ENCODE measurements around the gene UBL7. TPM values are rescaled to one million over a fixed set of nuclear protein-coding genes. Genes with fewer than 3 reads are reported as not detected.

Gene UBL7
- total RNA-seq, 3 donors from 2014 or later, result 53.4 to 60.1 (median 59.2) TPM

GRCh38 chr15:74438721-74439316, 22.1 kb downstream of the UBL7 start:
- H3K9me3 Mint-ChIP-seq, result no peaks in the 10 kb centered on the region

GRCh38 chr15:74438206-74438605, 22.8 kb downstream of the UBL7 start:
- no peak overlapping the region for H3K4me3 Mint-ChIP-seq
- no peaks in the 10 kb centered on the region for H3K9me3 Mint-ChIP-seq
- H3K27me3 Mint-ChIP-seq (ENCODE audit: low read depth), result no peaks in the 10 kb centered on the region
- no peak for ATAC-seq
- DNase-seq, result no peak
- no peaks in the 10 kb centered on the region for H3K36me3 Mint-ChIP-seq (ENCODE audit: insufficient read depth)
- H3K4me1 Mint-ChIP-seq (ENCODE audit: low read depth), result peaks cover 35% of the 10 kb centered on the region

More at GRCh38 chr15:74438721-74439316, 22.1 kb downstream of the UBL7 start:
- peaks cover 35% of the 10 kb centered on the region for H3K4me1 Mint-ChIP-seq (ENCODE audit: low read depth)
- ATAC-seq, result peak; percentile 58 to 71
- DNase-seq, result peak; percentile 78
- no peak overlapping the region for H3K4me3 Mint-ChIP-seq
- H3K27me3 Mint-ChIP-seq (ENCODE audit: low read depth), result no peaks in the 10 kb centered on the region
- H3K36me3 Mint-ChIP-seq (ENCODE audit: insufficient read depth), result no peaks in the 10 kb centered on the region

- Mint-ChIP-seq H3K4me1 (ENCODE audit: low read depth) (peaks cover 53% of the 10 kb centered on the region), H3K4me3 (peak overlapping the region; percentile 86)
These were observed 26.5 kb downstream of the UBL7 start for GRCh38 chr15:74434263-74435136.

GRCh38 chr15:74433592-74434262, 27.2 kb downstream of the UBL7 start, which contains the start of gene SEMA7A:
Gene SEMA7A, minus strand, starts transcription at chr15:74433958. Its CDS starts 40 bp downstream, at chr15:74433918.
- H3K27me3 Mint-ChIP-seq (ENCODE audit: low read depth), result no peaks in the 10 kb centered on the region
- peaks cover 29% of the 10 kb centered on the region for H3K36me3 Mint-ChIP-seq (ENCODE audit: insufficient read depth)
- no peaks in the 10 kb centered on the region for H3K9me3 Mint-ChIP-seq
- peaks cover 55% of the 10 kb centered on the region for H3K4me1 Mint-ChIP-seq (ENCODE audit: low read depth)
- ATAC-seq (peak; percentile 88 to 90), DNase-seq (peak; percentile 77)
- peak within 1 kb of the TSS; percentile 94 for H3K4me3 Mint-ChIP-seq

More at GRCh38 chr15:74434263-74435136, 26.5 kb downstream of the UBL7 start:
- Mint-ChIP-seq H3K36me3 (ENCODE audit: insufficient read depth) (peaks cover 28% of the 10 kb centered on the region), H3K27me3 (ENCODE audit: low read depth) (no peaks in the 10 kb centered on the region), H3K9me3 (no peaks in the 10 kb centered on the region)
- DNase-seq (no peak), ATAC-seq (no peak)

- ATAC-seq (peak in 1 of 2 donors; percentile 11), DNase-seq (no peak)
- H3K27me3 Mint-ChIP-seq (ENCODE audit: low read depth), result no peaks in the 10 kb centered on the region
- peaks cover 53% of the 10 kb centered on the region for H3K4me1 Mint-ChIP-seq (ENCODE audit: low read depth)
- H3K9me3 Mint-ChIP-seq, result no peaks in the 10 kb centered on the region
- peak overlapping the region; percentile 94 for H3K4me3 Mint-ChIP-seq
- peaks cover 32% of the 10 kb centered on the region for H3K36me3 Mint-ChIP-seq (ENCODE audit: insufficient read depth)
These were observed 27.9 kb downstream of the UBL7 start for GRCh38 chr15:74432968-74433591.

- no peaks in the 10 kb centered on the region for H3K9me3 Mint-ChIP-seq
- peaks cover 58% of the 10 kb centered on the region for H3K4me1 Mint-ChIP-seq (ENCODE audit: low read depth)
- H3K27me3 Mint-ChIP-seq (ENCODE audit: low read depth), result no peaks in the 10 kb centered on the region
- peak overlapping the region; percentile 94 for H3K4me3 Mint-ChIP-seq
- DNase-seq, result no peak
- no peak for ATAC-seq
- peaks cover 36% of the 10 kb centered on the region for H3K36me3 Mint-ChIP-seq (ENCODE audit: insufficient read depth)
These were observed 28.5 kb downstream of the UBL7 start for GRCh38 chr15:74432271-74432967.

GRCh38 chr15:74431645-74432044, 29.3 kb downstream of the UBL7 start:
- Mint-ChIP-seq H3K4me1 (ENCODE audit: low read depth) (peaks cover 64% of the 10 kb centered on the region), H3K36me3 (ENCODE audit: insufficient read depth) (peaks cover 41% of the 10 kb centered on the region), H3K4me3 (peak overlapping the region; percentile 94), H3K9me3 (no peaks in the 10 kb centered on the region), H3K27me3 (ENCODE audit: low read depth) (no peaks in the 10 kb centered on the region)
- no peak for ATAC-seq
- no peak for DNase-seq

- Mint-ChIP-seq H3K36me3 (ENCODE audit: insufficient read depth) (peaks cover 45% of the 10 kb centered on the region), H3K9me3 (no peaks in the 10 kb centered on the region), H3K4me1 (ENCODE audit: low read depth) (peaks cover 64% of the 10 kb centered on the region), H3K27me3 (ENCODE audit: low read depth) (no peaks in the 10 kb centered on the region), H3K4me3 (peak overlapping the region; percentile 94)
- ATAC-seq (no peak), DNase-seq (no peak)
These were observed 29.8 kb downstream of the UBL7 start for GRCh38 chr15:74431116-74431515.

GRCh38 chr15:74430510-74430951, 30.4 kb downstream of the UBL7 start:
- Mint-ChIP-seq H3K36me3 (ENCODE audit: insufficient read depth) (peaks cover 48% of the 10 kb centered on the region), H3K4me1 (ENCODE audit: low read depth) (peaks cover 62% of the 10 kb centered on the region), H3K27me3 (ENCODE audit: low read depth) (no peaks in the 10 kb centered on the region), H3K4me3 (peak overlapping the region; percentile 94), H3K9me3 (no peaks in the 10 kb centered on the region)
- DNase-seq (no peak), ATAC-seq (no peak)

GRCh38 chr15:74429781-74430400, 31.1 kb downstream of the UBL7 start:
- DNase-seq, result no peak
- Mint-ChIP-seq H3K4me3 (peak overlapping the region; percentile 94), H3K36me3 (ENCODE audit: insufficient read depth) (peaks cover 49% of the 10 kb centered on the region), H3K27me3 (ENCODE audit: low read depth) (no peaks in the 10 kb centered on the region), H3K9me3 (no peaks in the 10 kb centered on the region), H3K4me1 (ENCODE audit: low read depth) (peaks cover 57% of the 10 kb centered on the region)
- no peak for ATAC-seq

GRCh38 chr15:74428970-74429780, 31.8 kb downstream of the UBL7 start:
- Mint-ChIP-seq H3K9me3 (no peaks in the 10 kb centered on the region), H3K27me3 (ENCODE audit: low read depth) (no peaks in the 10 kb centered on the region), H3K4me1 (ENCODE audit: low read depth) (peaks cover 51% of the 10 kb centered on the region), H3K36me3 (ENCODE audit: insufficient read depth) (peaks cover 54% of the 10 kb centered on the region), H3K4me3 (peak overlapping the region; percentile 94)
- no peak for DNase-seq
- ATAC-seq, result no peak

GRCh38 chr15:74428442-74428787, 32.5 kb downstream of the UBL7 start:
- DNase-seq, result no peak
- no peaks in the 10 kb centered on the region for H3K9me3 Mint-ChIP-seq
- H3K4me3 Mint-ChIP-seq, result peak overlapping the region; percentile 94
- no peaks in the 10 kb centered on the region for H3K27me3 Mint-ChIP-seq (ENCODE audit: low read depth)
- no peak for ATAC-seq
- H3K36me3 Mint-ChIP-seq (ENCODE audit: insufficient read depth), result peaks cover 61% of the 10 kb centered on the region
- peaks cover 55% of the 10 kb centered on the region for H3K4me1 Mint-ChIP-seq (ENCODE audit: low read depth)

All from activated T-cell treated with anti-CD3 and anti-CD28 coated beads, Interleukin-2, amount 50 U/mL, for 4 hours (primary cell).